H1 (cell line): ENCODE data around the gene SMTN. TPM values are rescaled to one million over a fixed set of nuclear protein-coding genes. Genes with fewer than 3 reads are reported as not detected.

ENCODE experiments used
- BACH1 ChIP-seq: IDR thresholded peaks from 2 replicates; pipeline ENCODE4 v1.6.1; 2012; ENCODE audit warnings: low read length, improper control_type of control experiment
- CHD7 ChIP-seq: fragments of 300-600 bp; sonication (generic); IDR thresholded peaks from 2 replicates; pipeline ENCODE4 v1.7.1; 2012; ENCODE audit warnings: low read length, moderate library complexity, mild to moderate bottlenecking, inconsistent platforms; ENCODE audit not compliant: insufficient replicate concordance
- CTBP2 ChIP-seq: IDR thresholded peaks from 2 replicates; pipeline ENCODE4 v1.7.0; 2011; ENCODE audit warnings: borderline replicate concordance, mild to moderate bottlenecking, moderate library complexity, mixed read lengths, low read length; ENCODE audit not compliant: insufficient read depth, insufficient read length
- E2F6 ChIP-seq: IDR thresholded peaks from 2 replicates; pipeline ENCODE4 v1.6.1; 2012; ENCODE audit warnings: inconsistent platforms
- EGR1 ChIP-seq: IDR thresholded peaks from 2 replicates; pipeline ENCODE4 v1.6.1; 2011; ENCODE audit warnings: low read depth, low read length, borderline replicate concordance
- JUND ChIP-seq: IDR thresholded peaks from 2 replicates; pipeline ENCODE4 v1.6.1; 2011; ENCODE audit warnings: mild to moderate bottlenecking, improper control_type of control experiment, low read length
- MAFK ChIP-seq: IDR thresholded peaks from 2 replicates; pipeline ENCODE4 v1.6.1; 2012; ENCODE audit warnings: low read depth, mild to moderate bottlenecking, improper control_type of control experiment, low read length
- POU5F1 ChIP-seq: IDR thresholded peaks from 2 replicates; pipeline ENCODE4 v1.6.1; 2011; ENCODE audit warnings: low read depth, mild to moderate bottlenecking, low read length, moderate library complexity
- RNF2 ChIP-seq: fragments of 200-900, 300-1000 bp; sonication (generic); IDR thresholded peaks from 2 replicates; pipeline ENCODE4 v1.7.1; 2016; ENCODE audit warnings: borderline replicate concordance, low read depth, mild to moderate bottlenecking, antibody characterized with exemption, low read length; ENCODE audit not compliant: poor library complexity, severe bottlenecking; ENCODE audit errors: missing control alignments
- SP1 ChIP-seq: IDR thresholded peaks from 2 replicates; pipeline ENCODE4 v1.6.1; 2011; ENCODE audit warnings: low read depth, low read length
- SUZ12 ChIP-seq: fragments of 200-600 bp; sonication (generic); IDR thresholded peaks from 2 replicates; pipeline ENCODE4 v1.6.1; 2012; ENCODE audit warnings: mild to moderate bottlenecking, inconsistent platforms, low read length, moderate library complexity, mixed read lengths
- polyA plus RNA-seq, 7 experiments: library from polyadenylated mRNA; depleted of rRNA in 3 of 7; stranded (reverse) in 5 of 7; unstranded in 2 of 7; fragments of >200 nt in 5 of 7; fragments of 200-250 nt in 2 of 7; gene quantifications; 1 replicate in 5 of 7; 2 replicates in 1 of 7; 4 replicates in 1 of 7; pipeline versions ENCODE4 v1.2.1 to v1.2.3, GENCODE V29; 2011 to 2013; ENCODE audit warnings: missing spikeins in 2 of 7, mixed read lengths in 2 of 7
- total RNA-seq: library from RNA; stranded (reverse); fragmentation: NEBNext Ultra II Directional; extraction: Animal tissue kit (Norgen Biotek cat#: 25700); gene quantifications from 2 replicates; pipeline ENCODE4 v1.2.1, GENCODE V29; 2021

SMTN gene
- total and polyA plus RNA-seq, 2 of the 8 experiments (the other 6 are each of a cell fraction or from before 2014, with no cell fraction given), result 12.3 to 20.8 TPM

- TF ChIP-seq CHD7 (no peak), JUND (no peak), MAFK (no peak), RNF2 (no peak), E2F6 (no peak), SUZ12 (no peak), EGR1 (no peak), BACH1 (no peak), SP1 (no peak), CTBP2 (no peak), POU5F1 (no peak)
These were observed 40.3 kb downstream of the SMTN start (continued) for GRCh38 chr22:31121403-31121802.
